Stomach (tissue), 9 donors: Measurements from ENCODE around the gene SAMD8. TPM values are rescaled to one million over a fixed set of nuclear protein-coding genes. Genes with fewer than 3 reads are reported as not detected.

Experiments used
- DNase-seq, 2 donors: peaks; one replicate each; pipeline versions ENCODE4 v3.0.0 to v3.0.0-alpha.2; 2013 to 2019
- H3K27ac ChIP-seq, 5 donors: fragments of 200-600 bp in 4 of 5; sonication (generic) in 4 of 5; one replicate each; pipeline ENCODE4 v1.5.1; 2013 to 2019; ENCODE audit warnings: mild to moderate bottlenecking in 1 of 5, moderate library complexity in 1 of 5
- H3K27me3 ChIP-seq, 3 donors: fragments of 200-600 bp; sonication (generic); one replicate each; pipeline ENCODE4 v1.5.1; 2017 to 2019; ENCODE audit warnings: mixed run types in 1 of 3
- H3K36me3 ChIP-seq, 4 donors: fragments of 200-600 bp; sonication (generic); 1 replicate in 3 of 4; 2 replicates in 1 of 4; pipeline ENCODE4 v1.5.1; 2016 to 2019
- H3K4me1 ChIP-seq, 4 donors: fragments of 200-600 bp; sonication (generic); one replicate each; pipeline ENCODE4 v1.5.1; 2016 to 2019
- H3K4me3 ChIP-seq, 4 donors: fragments of 200-600 bp; sonication (generic) in 3 of 4; one replicate each; pipeline ENCODE4 v1.5.1; 2016 to 2019; ENCODE audit warnings: mild to moderate bottlenecking in 1 of 4
- H3K9me3 ChIP-seq, 4 donors: fragments of 200-600 bp; sonication (generic); one replicate each; pipeline ENCODE4 v1.5.1; 2016 to 2019
- EP300 ChIP-seq: sonication (generic); formaldehyde crosslinking; IDR thresholded peaks from one replicate; pipeline ENCODE4 v1.6.1; 2017; ENCODE audit warnings: antibody characterized with exemption
- POLR2A ChIP-seq, 4 donors: fragments of 450-650 bp; IDR thresholded peaks; one replicate each; pipeline ENCODE4 v1.6.1; 2016; ENCODE audit warnings: antibody characterized with exemption in 4 of 4, control low read depth in 2 of 4, mild to moderate bottlenecking in 1 of 4, moderate library complexity in 1 of 4
- POLR2AphosphoS5 ChIP-seq, 3 donors: sonication (generic); formaldehyde crosslinking; IDR thresholded peaks; one replicate each; pipeline ENCODE4 v1.6.1; 2016; ENCODE audit warnings: antibody characterized with exemption in 3 of 3
- WGBS, 5 donors: extraction: QIAGEN DNeasy Blood & Tissue Kit in 3 of 5; methylation state at CpG; one replicate each; pipeline versions ENCODE4 v1.1.5 to v1.1.7; 2013 to 2018; 5-methylcytosine and 5-hydroxymethylcytosine counted together
- intact Hi-C: fragments of 100-400 bp; cut with DNase I; formaldehyde crosslinking; loops from one replicate; pipeline ENCODE4 v1.15.1; 2023; ENCODE audit warnings: low total_unique reads
- polyA plus RNA-seq, 3 donors: library from polyadenylated mRNA; stranded (reverse); fragments of 200-250 nt; gene quantifications; one replicate each; pipeline ENCODE4 v1.2.3, GENCODE V29; 2013
- total RNA-seq, 5 donors: library from RNA; depleted of rRNA; stranded (reverse); fragments of >200 nt; gene quantifications; one replicate each; pipeline versions ENCODE4 v1.1.0 to v1.2.3, GENCODE V29; 2014 to 2016
- TF ChIP-seq, protein P1 (sequence below), 7 experiments: fragments of 450-650 bp in 4 of 7; fragments of 200-600 bp in 3 of 7; sonication (generic) in 3 of 7; IDR thresholded peaks; one replicate each; pipeline ENCODE4 v1.5.1; 2016 to 2019; ENCODE audit warnings: antibody characterized with exemption in 7 of 7, control low read depth in 2 of 7, mild to moderate bottlenecking in 1 of 7
- donor health status: healthy with polysubstance abuse.
- donor health status: Bipolar disorder and iron deficiency.
- donor health status: healthy.

The SAMD8 gene
- total and polyA plus RNA-seq, 8 donors, result 2.9 to 34.9 (median 5.5) TPM

DNA sequence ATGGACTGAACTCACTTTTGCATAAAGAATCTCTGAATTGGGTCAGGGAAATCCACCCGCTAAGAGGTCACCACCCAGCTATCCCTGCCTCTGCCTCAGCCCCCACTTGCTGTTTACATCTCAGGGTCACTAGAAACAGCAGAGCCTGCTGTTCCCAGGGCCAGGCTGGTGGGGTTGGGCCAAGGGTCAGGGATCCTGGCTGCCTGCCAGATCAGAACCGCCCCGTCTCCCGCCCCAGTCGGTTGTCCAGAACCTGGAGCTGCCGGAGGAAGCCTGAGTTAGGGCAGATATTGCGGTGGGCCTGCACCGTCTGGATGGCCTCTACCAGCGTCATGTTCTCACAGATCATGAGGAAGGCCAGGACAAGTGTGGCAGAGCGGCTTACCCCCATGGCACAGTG lies 17.0 kb upstream of the SAMD8 start:
- Histone ChIP-seq H3K27me3 (no peaks in the 10 kb centered on the region), H3K36me3 (no peaks in the 10 kb centered on the region), H3K4me3 (no peak overlapping the region), H3K27ac (no peak overlapping the region), H3K4me1 (peaks cover 0 to 4% (median 3%) of the 10 kb centered on the region in 4 donors), H3K9me3 (no peaks in the 10 kb centered on the region)
- TF ChIP-seq, protein P1, sequence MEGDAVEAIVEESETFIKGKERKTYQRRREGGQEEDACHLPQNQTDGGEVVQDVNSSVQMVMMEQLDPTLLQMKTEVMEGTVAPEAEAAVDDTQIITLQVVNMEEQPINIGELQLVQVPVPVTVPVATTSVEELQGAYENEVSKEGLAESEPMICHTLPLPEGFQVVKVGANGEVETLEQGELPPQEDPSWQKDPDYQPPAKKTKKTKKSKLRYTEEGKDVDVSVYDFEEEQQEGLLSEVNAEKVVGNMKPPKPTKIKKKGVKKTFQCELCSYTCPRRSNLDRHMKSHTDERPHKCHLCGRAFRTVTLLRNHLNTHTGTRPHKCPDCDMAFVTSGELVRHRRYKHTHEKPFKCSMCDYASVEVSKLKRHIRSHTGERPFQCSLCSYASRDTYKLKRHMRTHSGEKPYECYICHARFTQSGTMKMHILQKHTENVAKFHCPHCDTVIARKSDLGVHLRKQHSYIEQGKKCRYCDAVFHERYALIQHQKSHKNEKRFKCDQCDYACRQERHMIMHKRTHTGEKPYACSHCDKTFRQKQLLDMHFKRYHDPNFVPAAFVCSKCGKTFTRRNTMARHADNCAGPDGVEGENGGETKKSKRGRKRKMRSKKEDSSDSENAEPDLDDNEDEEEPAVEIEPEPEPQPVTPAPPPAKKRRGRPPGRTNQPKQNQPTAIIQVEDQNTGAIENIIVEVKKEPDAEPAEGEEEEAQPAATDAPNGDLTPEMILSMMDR (IDR thresholded peaks at IDR 0.05), result no peak
- no peak for TF ChIP-seq POLR2AphosphoS5 (IDR thresholded peaks at IDR 0.05)
- TF ChIP-seq POLR2A (IDR thresholded peaks at IDR 0.05), result no peak
- no peak for TF ChIP-seq EP300
- DNase-seq, result no peak
- intact Hi-C loops, result no loop called here
- WGBS, 5 donors, result 77 to 100% (median 79%) methylated on average over 2 to 10 of the region's 10 CpGs

GRCh38 chr10:75095631-75096030 lies 15.8 kb upstream of the SAMD8 start:
- intact Hi-C loops, result loop anchor here (5.0 kb wide), 1 partner anchor 828 kb away; no protein-coding TSS in a partner anchor
- no peak for DNase-seq
- Histone ChIP-seq H3K27ac (no peak overlapping the region), H3K4me3 (no peak overlapping the region), H3K27me3 (no peaks in the 10 kb centered on the region), H3K9me3 (no peaks in the 10 kb centered on the region), H3K4me1 (peaks cover 6 to 15% (median 13%) of the 10 kb centered on the region in 4 donors), H3K36me3 (no peaks in the 10 kb centered on the region)
- TF ChIP-seq POLR2A (IDR thresholded peaks at IDR 0.05) (no peak), POLR2AphosphoS5 (IDR thresholded peaks at IDR 0.05) (no peak), EP300 (no peak)
- TF ChIP-seq, protein P1 (IDR thresholded peaks at IDR 0.05), result no peak
- WGBS, 5 donors, result 84 to 87% (median 85%) methylated on average over 10 to 14 of the region's 14 CpGs

- intact Hi-C loops, result loop anchor here (5.0 kb wide), 1 partner anchor 829 kb away; no protein-coding TSS in a partner anchor
- Histone ChIP-seq H3K4me1 (peaks cover 6 to 17% (median 13%) of the 10 kb centered on the region in 4 donors), H3K27ac (no peak overlapping the region), H3K36me3 (no peaks in the 10 kb centered on the region), H3K9me3 (no peaks in the 10 kb centered on the region), H3K27me3 (no peaks in the 10 kb centered on the region), H3K4me3 (no peak overlapping the region)
- TF ChIP-seq, protein P1 (IDR thresholded peaks at IDR 0.05), result no peak
- TF ChIP-seq POLR2A (IDR thresholded peaks at IDR 0.05) (no peak), EP300 (no peak), POLR2AphosphoS5 (IDR thresholded peaks at IDR 0.05) (no peak)
- DNase-seq, result no peak
Observed at GRCh38 chr10:75096749-75097148, 14.7 kb upstream of the SAMD8 start.

GRCh38 chr10:75097666-75098285 lies 13.7 kb upstream of the SAMD8 start:
- peaks cover 6 to 17% (median 13%) of the 10 kb centered on the region in 4 donors for H3K4me1 ChIP-seq
- no peak overlapping the region for H3K27ac ChIP-seq
- H3K27me3 ChIP-seq, result no peaks in the 10 kb centered on the region
- WGBS, 5 donors, result 90 to 96% (median 93%) methylated on average over 11 of the region's 11 CpGs
- no peaks in the 10 kb centered on the region for H3K9me3 ChIP-seq
- no peaks in the 10 kb centered on the region for H3K36me3 ChIP-seq
- TF ChIP-seq EP300 (no peak), POLR2AphosphoS5 (IDR thresholded peaks at IDR 0.05) (no peak)
- intact Hi-C loops, result loop anchor here (5.0 kb wide), 1 partner anchor 830 kb away; no protein-coding TSS in a partner anchor
- DNase-seq, result no peak
- no peak overlapping the region for H3K4me3 ChIP-seq
